ENCODE measurements around the gene AUTS2. TPM values are rescaled to one million over a fixed set of nuclear protein-coding genes. Genes with fewer than 3 reads are reported as not detected.
A peak's percentile ranks its signal among the peaks of the same experiment; 100 is the strongest.

The AUTS2 gene
- total RNA-seq, 4 donors from 2014 or later: 14.9 to 27.2 (median 17.5) TPM

- Histone ChIP-seq H3K27ac (peak overlapping the region; percentile 75 to 93 (median 79)), H3K9me3 (no peaks in the 10 kb centered on the region), H3K36me3 (no peaks in the 10 kb centered on the region), H3K4me3 (replicated peaks in 1 of 3) (no peak overlapping the region), H3K4me1 (peaks cover 45 to 54% of the 10 kb centered on the region in 2 donors), H3K27me3 (no peaks in the 10 kb centered on the region)
- no peak for DNase-seq
- WGBS, 2 donors: 66 to 74% methylated on average over 8 of the region's 8 CpGs
- TF ChIP-seq POLR2A (IDR thresholded peaks at IDR 0.05) (no peak), CTCF (IDR thresholded peaks at IDR 0.05) (no peak)
- intact Hi-C loops (cut with DNase I): no loop called here
Measured at GRCh38 chr7:70458745-70459144, 860.5 kb downstream of the AUTS2 start.

- peak overlapping the region in 2 of 3 donors; percentile 14 to 79 for H3K27ac ChIP-seq
- no peaks in the 10 kb centered on the region for H3K9me3 ChIP-seq
- DNase-seq: no peak
- no peak overlapping the region for H3K4me3 ChIP-seq (replicated peaks in 1 of 3)
- no peaks in the 10 kb centered on the region for H3K27me3 ChIP-seq
- no peaks in the 10 kb centered on the region for H3K36me3 ChIP-seq
- intact Hi-C loops (cut with DNase I): no loop called here
- 64 to 83% methylated on average over 1 of the region's 1 CpG for WGBS, 2 donors
- H3K4me1 ChIP-seq: peaks cover 47 to 56% of the 10 kb centered on the region in 2 donors
- TF ChIP-seq POLR2A (IDR thresholded peaks at IDR 0.05) (no peak), CTCF (IDR thresholded peaks at IDR 0.05) (no peak)
Measured at GRCh38 chr7:70459546-70459945, 861.3 kb downstream of the AUTS2 start.

GRCh38 chr7:70460071-70460470 lies 861.8 kb downstream of the AUTS2 start:
- H3K27ac ChIP-seq: peak overlapping the region in 1 of 3 donors; percentile 12
- H3K4me1 ChIP-seq: peaks cover 47 to 56% of the 10 kb centered on the region in 2 donors
- no peaks in the 10 kb centered on the region for H3K36me3 ChIP-seq
- peak; percentile 72 to 73 for DNase-seq
- TF ChIP-seq POLR2A (IDR thresholded peaks at IDR 0.05): no peak
- no peak for TF ChIP-seq CTCF (IDR thresholded peaks at IDR 0.05)
- intact Hi-C loops (cut with DNase I): no loop called here
- 43 to 60% methylated on average over 10 of the region's 10 CpGs for WGBS, 2 donors
- H3K9me3 ChIP-seq: no peaks in the 10 kb centered on the region
- no peaks in the 10 kb centered on the region for H3K27me3 ChIP-seq
- H3K4me3 ChIP-seq (replicated peaks in 1 of 3): no peak overlapping the region

- TF ChIP-seq POLR2A (IDR thresholded peaks at IDR 0.05) (no peak), CTCF (IDR thresholded peaks at IDR 0.05) (no peak)
- no peaks in the 10 kb centered on the region for H3K27me3 ChIP-seq
- H3K27ac ChIP-seq: no peak overlapping the region
- no peak overlapping the region for H3K4me3 ChIP-seq (replicated peaks in 1 of 3)
- intact Hi-C loops (cut with DNase I): no loop called here
- 96 to 97% methylated on average over 6 of the region's 6 CpGs for WGBS, 2 donors
- H3K36me3 ChIP-seq: no peaks in the 10 kb centered on the region
- peaks cover 47 to 54% of the 10 kb centered on the region in 2 donors for H3K4me1 ChIP-seq
- H3K9me3 ChIP-seq: no peaks in the 10 kb centered on the region
- DNase-seq: no peak
Measured at GRCh38 chr7:70460562-70460961, 862.3 kb downstream of the AUTS2 start.

GRCh38 chr7:70463352-70463938 lies 865.2 kb downstream of the AUTS2 start:
- H3K4me3 ChIP-seq (replicated peaks in 1 of 3): no peak overlapping the region
- H3K4me1 ChIP-seq: peaks cover 22 to 26% of the 10 kb centered on the region in 2 donors
- no peaks in the 10 kb centered on the region for H3K27me3 ChIP-seq
- H3K27ac ChIP-seq: no peak overlapping the region
- TF ChIP-seq POLR2A (IDR thresholded peaks at IDR 0.05) (no peak), CTCF (IDR thresholded peaks at IDR 0.05) (no peak)
- intact Hi-C loops (cut with DNase I): no loop called here
- peak in 1 of 2 donors; percentile 13 for DNase-seq
- 75 to 85% methylated on average over 5 of the region's 5 CpGs for whole genome bisulfite sequencing, 2 donors
- H3K9me3 ChIP-seq: no peaks in the 10 kb centered on the region
- H3K36me3 ChIP-seq: no peaks in the 10 kb centered on the region

Data from thyroid gland (tissue), 4 donors.